ENCODE results near the gene SCUBE2.

DNA sequence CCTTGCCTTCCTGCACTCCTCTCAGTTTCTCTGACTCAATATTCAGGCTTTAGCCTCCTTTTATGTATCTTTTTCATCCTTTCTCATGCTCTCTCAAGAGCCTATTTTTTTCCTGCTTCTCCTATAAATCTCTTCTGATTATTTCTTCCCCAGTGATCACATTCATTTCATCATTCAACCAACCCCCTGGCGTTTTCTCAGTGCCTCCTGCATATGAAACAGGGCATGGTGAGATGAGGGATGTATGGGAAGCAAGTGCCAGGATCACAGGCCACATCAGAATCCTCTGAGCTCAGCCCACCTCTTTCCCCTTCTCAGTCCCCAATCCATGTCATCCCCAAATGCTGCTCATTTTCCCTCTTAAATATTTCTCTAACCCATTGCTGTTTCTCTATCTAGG, 48.9 kb downstream of the SCUBE2 start:
- TF ChIP-seq EZH2phosphoT487 (IDR thresholded peaks at IDR 0.05; ENCODE audit: insufficient read depth, low read depth), result no peak
- TF ChIP-seq EZH2 (IDR thresholded peaks at IDR 0.05; ENCODE audit: insufficient read depth, poor library complexity, severe bottlenecking), result no peak
